ENCODE results near the gene SLC38A10. TPM values are rescaled to one million over a fixed set of nuclear protein-coding genes. Genes with fewer than 3 reads are reported as not detected.

The SLC38A10 gene
- total RNA-seq, 6 donors from 2014 or later, result 90.6 to 208 (median 110) TPM

DNA sequence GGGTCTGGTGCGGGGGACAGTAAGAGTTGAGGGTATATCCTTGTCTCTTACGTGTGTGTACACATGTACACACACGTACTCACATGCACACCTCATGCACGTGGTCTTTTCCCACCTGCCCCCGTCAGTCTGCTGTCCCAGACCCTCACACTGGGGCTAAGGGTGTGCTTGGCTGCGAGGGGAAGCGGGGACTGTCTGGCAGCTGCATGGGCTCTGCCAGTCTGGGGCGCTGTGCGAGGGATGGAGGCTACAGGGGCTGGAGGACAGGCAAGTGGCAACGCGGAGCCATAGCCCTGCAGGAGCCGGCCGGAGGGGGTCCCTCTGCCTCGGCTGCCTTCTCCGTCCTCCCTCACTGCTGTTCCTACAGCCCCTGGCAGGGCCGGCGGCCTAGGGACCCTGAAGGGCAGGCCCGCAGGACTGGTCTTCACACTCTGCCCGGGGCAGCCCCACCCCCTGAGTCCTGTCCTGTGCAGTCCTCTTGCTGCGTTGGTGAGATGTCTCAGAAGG, 20.8 kb upstream of the SLC38A10 start:
- peak in 1 of 2 donors; percentile 79 for DNase-seq
- H3K27me3 ChIP-seq, result no peaks in the 10 kb centered on the region
- H3K27ac ChIP-seq, result no peak overlapping the region
- no peaks in the 10 kb centered on the region for H3K9me3 ChIP-seq
- H3K4me3 ChIP-seq, result no peak overlapping the region
- ATAC-seq (ENCODE audit: low FRiP score in 2 of 2), result no peak
- H3K4me1 ChIP-seq, result no peaks in the 10 kb centered on the region
- H3K36me3 ChIP-seq, result no peaks in the 10 kb centered on the region
- WGBS, 2 donors, result 87 to 89% methylated on average over 5 to 20 of the region's 20 CpGs
- no peak for TF ChIP-seq POLR2A (IDR thresholded peaks at IDR 0.05)
- TF ChIP-seq POLR2AphosphoS5 (IDR thresholded peaks at IDR 0.05), result no peak
- no peak for TF ChIP-seq CTCF (IDR thresholded peaks at IDR 0.05)
- no peak for TF ChIP-seq EP300 (IDR thresholded peaks at IDR 0.05)

GRCh38 chr17:81315129-81315884, 20.2 kb upstream of the SLC38A10 start:
- H3K9me3 ChIP-seq, result no peaks in the 10 kb centered on the region
- H3K4me3 ChIP-seq, result no peak overlapping the region
- WGBS, 2 donors, result 90 to 93% methylated on average over 14 to 19 of the region's 19 CpGs
- DNase-seq (peak in 1 of 2 donors; percentile 75), ATAC-seq (ENCODE audit: low FRiP score in 2 of 2) (peak in 1 of 2 donors; percentile 30)
- H3K36me3 ChIP-seq, result no peaks in the 10 kb centered on the region
- TF ChIP-seq CTCF (IDR thresholded peaks at IDR 0.05) (no peak), EP300 (IDR thresholded peaks at IDR 0.05) (no peak), POLR2A (IDR thresholded peaks at IDR 0.05) (no peak), POLR2AphosphoS5 (IDR thresholded peaks at IDR 0.05) (no peak)
- no peaks in the 10 kb centered on the region for H3K27me3 ChIP-seq
- H3K4me1 ChIP-seq, result peaks cover under 1 to 4% (median 2%) of the 10 kb centered on the region in 4 donors
- H3K27ac ChIP-seq, result no peak overlapping the region

DNA sequence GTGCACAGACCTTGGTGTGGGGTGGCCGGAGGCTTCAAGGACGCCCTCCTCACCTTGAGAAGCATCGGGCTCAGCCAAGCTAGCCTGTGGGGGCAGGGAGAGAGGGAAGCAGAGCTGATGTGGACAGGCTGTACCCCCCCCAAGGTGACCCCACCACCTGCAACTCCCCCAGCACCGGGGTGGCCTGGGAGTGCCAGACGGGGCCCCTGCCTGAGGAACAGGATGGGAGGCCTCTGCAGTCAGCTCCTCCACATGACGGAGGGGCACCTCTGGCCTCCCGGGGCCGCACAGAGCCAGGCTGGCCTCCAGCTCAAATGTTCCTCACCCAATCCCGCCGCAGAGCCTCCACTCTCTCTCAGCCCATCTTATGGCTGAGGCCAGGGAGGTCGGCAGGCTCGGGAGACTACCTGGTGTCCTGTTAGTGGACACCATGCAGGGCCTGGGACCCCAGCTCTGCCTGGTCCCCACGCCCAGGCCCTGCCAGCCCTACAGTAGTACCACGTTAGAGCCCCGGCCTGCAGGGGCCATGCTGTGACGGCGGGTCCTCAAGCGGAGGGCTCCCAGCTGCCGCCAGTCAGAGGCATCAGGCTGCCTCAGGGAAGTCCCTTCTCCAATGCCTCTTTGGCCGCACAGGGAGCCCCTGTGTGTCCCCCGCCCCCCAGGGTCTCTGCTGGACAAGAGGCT, 19.4 kb upstream of the SLC38A10 start:
- TF ChIP-seq EP300 (IDR thresholded peaks at IDR 0.05), result no peak
- TF ChIP-seq CTCF (IDR thresholded peaks at IDR 0.05), result no peak
- TF ChIP-seq POLR2AphosphoS5 (IDR thresholded peaks at IDR 0.05), result no peak
- TF ChIP-seq POLR2A (IDR thresholded peaks at IDR 0.05), result no peak
- 95 to 100% methylated on average over 2 to 19 of the region's 21 CpGs for WGBS, 2 donors
- no peaks in the 10 kb centered on the region for H3K9me3 ChIP-seq
- H3K27ac ChIP-seq, result no peak overlapping the region
- no peak overlapping the region for H3K4me3 ChIP-seq
- H3K27me3 ChIP-seq, result no peaks in the 10 kb centered on the region
- peaks cover 8 to 11% (median 10%) of the 10 kb centered on the region in 4 donors for H3K4me1 ChIP-seq
- no peaks in the 10 kb centered on the region for H3K36me3 ChIP-seq
- ATAC-seq (ENCODE audit: low FRiP score in 2 of 2) (peak in 1 of 2 donors; percentile 2), DNase-seq (peak in 1 of 2 donors; percentile 70)

- Histone ChIP-seq H3K36me3 (no peaks in the 10 kb centered on the region), H3K4me1 (peaks cover 15 to 16% (median 15%) of the 10 kb centered on the region in 4 donors), H3K27ac (no peak overlapping the region), H3K27me3 (no peaks in the 10 kb centered on the region), H3K9me3 (no peaks in the 10 kb centered on the region), H3K4me3 (no peak overlapping the region)
- no peak for TF ChIP-seq POLR2A (IDR thresholded peaks at IDR 0.05)
- TF ChIP-seq POLR2AphosphoS5 (IDR thresholded peaks at IDR 0.05), result no peak
- TF ChIP-seq EP300 (IDR thresholded peaks at IDR 0.05), result no peak
- DNase-seq, result peak in 1 of 2 donors; percentile 75
- 84 to 88% methylated on average over 13 to 17 of the region's 17 CpGs for WGBS, 2 donors
- ATAC-seq (ENCODE audit: low FRiP score in 2 of 2), result no peak
These were observed 18.8 kb upstream of the SLC38A10 start for GRCh38 chr17:81313776-81314397.
